Activated CD4-positive, CD25-positive, alpha-beta regulatory T cell treated with anti-CD3 and anti-CD28 coated beads, Interleukin-2, amount 50 U/mL, for 72 hours (primary cell): Measurements from ENCODE around the gene TADA1.
A peak's percentile ranks its signal among the peaks of the same experiment; 100 is the strongest.
"Not testable (repeated sequence)": the region's sequence is repeated elsewhere in the genome, so short reads cannot be mapped to it uniquely, and the experiment has no call there.

ENCODE experiments used
- DNase-seq: peaks from one replicate; pipeline ENCODE4 v3.0.0; 2021

TADA1 gene

GRCh38 chr1:166840309-166841274, 35.5 kb downstream of the TADA1 start:
- no peak for DNase-seq

- peak; percentile 58 for DNase-seq
Observed at GRCh38 chr1:166839600-166840308, 36.3 kb downstream of the TADA1 start.

- DNase-seq = peak; percentile 86
Observed at GRCh38 chr1:166838766-166839599, 37.1 kb downstream of the TADA1 start, which contains the start of gene POGK. Gene POGK (plus strand): TSS chr1:166839475. CDS start chr1:166840957, 1,482 bp downstream.

- no peak for DNase-seq
Observed at GRCh38 chr1:166836733-166837132, 39.3 kb downstream of the TADA1 start.

- not testable (repeated sequence) for DNase-seq
Observed at GRCh38 chr1:166829762-166830161, 46.3 kb downstream of the TADA1 start.

GRCh38 chr1:166827426-166827825, 48.6 kb downstream of the TADA1 start:
- no peak for DNase-seq

GRCh38 chr1:166822385-166822784, 53.7 kb downstream of the TADA1 start:
- no peak for DNase-seq

GRCh38 chr1:166819974-166820373, 56.1 kb downstream of the TADA1 start:
- no peak for DNase-seq

- DNase-seq = no peak
Observed at GRCh38 chr1:166814611-166815010, 61.5 kb downstream of the TADA1 start.

GRCh38 chr1:166813508-166814223, 62.4 kb downstream of the TADA1 start:
- DNase-seq = no peak

- no peak for DNase-seq
Observed at GRCh38 chr1:166811691-166812090, 64.4 kb downstream of the TADA1 start.

GRCh38 chr1:166808952-166809351, 67.1 kb downstream of the TADA1 start:
- no peak for DNase-seq
